Mammary epithelial cell (primary cell): Measurements from ENCODE around the gene NACC2.

Source experiments
- CTCF ChIP-seq, 2 donors: IDR thresholded peaks in 1 of 2; conservative IDR thresholded peaks in 1 of 2; 2 replicates each; pipeline ENCODE4 v1.5.1; 2011 to 2012; ENCODE audit warnings: inconsistent platforms in 2 of 2, low read length in 2 of 2, mild to moderate bottlenecking in 2 of 2, control low read depth in 1 of 2, low read depth in 1 of 2; ENCODE audit not compliant: insufficient read depth in 1 of 2; ENCODE audit errors: extremely low read depth in 1 of 2
- EZH2 ChIP-seq: IDR thresholded peaks from 2 replicates; pipeline ENCODE4 v1.6.1; 2012; ENCODE audit warnings: low read length, inconsistent platforms, borderline replicate concordance

DNA sequence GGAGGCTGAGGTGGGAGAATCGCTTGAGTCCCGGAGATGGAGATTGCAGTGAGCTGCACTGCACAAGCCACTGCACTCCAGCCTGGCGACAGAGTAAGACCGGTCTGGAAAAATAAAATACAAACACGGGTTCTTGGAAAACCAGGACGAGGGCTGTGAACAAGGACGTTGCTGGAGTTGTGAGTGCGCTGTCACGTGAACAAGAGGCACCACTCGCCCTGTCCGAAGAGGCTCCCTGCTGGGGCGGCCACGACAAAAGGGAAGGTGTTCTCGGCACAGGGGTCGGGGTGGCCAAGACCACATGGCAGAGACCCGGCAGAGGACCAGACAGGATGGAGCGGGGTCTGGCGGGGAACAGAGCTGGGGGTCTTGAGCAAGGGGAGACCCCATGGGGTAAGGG lies 103.3 kb downstream of the NACC2 start:
- TF ChIP-seq CTCF (conservative IDR thresholded peaks at IDR 0.05 in 1 of 2, IDR thresholded peaks at IDR 0.05 in 1 of 2; ENCODE audit: extremely low read depth in 1 of 2, insufficient read depth in 1 of 2, low read depth in 1 of 2, low read length in 2 of 2) (no peak), EZH2 (no peak)
